Measurements from ENCODE around the gene INAVA. TPM values are rescaled to one million over a fixed set of nuclear protein-coding genes. Genes with fewer than 3 reads are reported as not detected.

Gene INAVA
- total and polyA plus RNA-seq, 10 of the 15 experiments (the other 5 are each of a cell fraction or from before 2014, with no cell fraction given): 3.6 to 15.4 (median 9.5) TPM

DNA sequence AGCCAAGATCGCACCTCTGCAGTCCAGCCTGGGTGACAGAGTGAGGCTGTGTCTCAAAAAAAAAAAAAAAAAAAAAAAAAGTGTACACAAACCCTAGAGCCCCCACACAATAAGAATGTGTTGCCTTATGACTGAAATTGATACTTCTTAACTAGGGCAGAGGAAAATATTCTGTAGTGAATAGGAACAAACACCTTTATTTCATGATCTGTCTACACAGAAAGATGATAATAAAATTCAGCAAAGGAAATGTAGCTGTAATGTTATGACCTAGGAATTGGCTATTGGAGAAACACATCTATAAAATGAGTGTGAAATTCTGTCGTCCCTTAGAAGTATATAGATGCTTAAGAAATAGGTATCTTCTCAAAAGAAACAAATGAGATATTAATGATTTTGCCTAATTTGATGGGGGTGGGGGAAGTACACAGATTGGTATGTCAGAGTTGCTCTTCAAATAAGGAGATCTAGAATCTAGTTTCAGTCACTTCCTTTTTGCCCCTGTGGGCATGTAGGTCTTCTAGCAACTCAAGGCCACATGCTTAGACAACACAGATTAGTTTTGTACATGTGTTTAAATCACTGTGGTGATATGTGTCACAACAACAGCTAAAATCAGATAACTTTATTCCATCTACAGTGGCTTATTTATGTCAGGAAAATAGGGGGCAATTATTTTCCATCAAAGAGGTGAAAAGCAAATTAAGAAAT lies 32.6 kb upstream of the INAVA start (continued):
- TF ChIP-seq, protein P1, sequence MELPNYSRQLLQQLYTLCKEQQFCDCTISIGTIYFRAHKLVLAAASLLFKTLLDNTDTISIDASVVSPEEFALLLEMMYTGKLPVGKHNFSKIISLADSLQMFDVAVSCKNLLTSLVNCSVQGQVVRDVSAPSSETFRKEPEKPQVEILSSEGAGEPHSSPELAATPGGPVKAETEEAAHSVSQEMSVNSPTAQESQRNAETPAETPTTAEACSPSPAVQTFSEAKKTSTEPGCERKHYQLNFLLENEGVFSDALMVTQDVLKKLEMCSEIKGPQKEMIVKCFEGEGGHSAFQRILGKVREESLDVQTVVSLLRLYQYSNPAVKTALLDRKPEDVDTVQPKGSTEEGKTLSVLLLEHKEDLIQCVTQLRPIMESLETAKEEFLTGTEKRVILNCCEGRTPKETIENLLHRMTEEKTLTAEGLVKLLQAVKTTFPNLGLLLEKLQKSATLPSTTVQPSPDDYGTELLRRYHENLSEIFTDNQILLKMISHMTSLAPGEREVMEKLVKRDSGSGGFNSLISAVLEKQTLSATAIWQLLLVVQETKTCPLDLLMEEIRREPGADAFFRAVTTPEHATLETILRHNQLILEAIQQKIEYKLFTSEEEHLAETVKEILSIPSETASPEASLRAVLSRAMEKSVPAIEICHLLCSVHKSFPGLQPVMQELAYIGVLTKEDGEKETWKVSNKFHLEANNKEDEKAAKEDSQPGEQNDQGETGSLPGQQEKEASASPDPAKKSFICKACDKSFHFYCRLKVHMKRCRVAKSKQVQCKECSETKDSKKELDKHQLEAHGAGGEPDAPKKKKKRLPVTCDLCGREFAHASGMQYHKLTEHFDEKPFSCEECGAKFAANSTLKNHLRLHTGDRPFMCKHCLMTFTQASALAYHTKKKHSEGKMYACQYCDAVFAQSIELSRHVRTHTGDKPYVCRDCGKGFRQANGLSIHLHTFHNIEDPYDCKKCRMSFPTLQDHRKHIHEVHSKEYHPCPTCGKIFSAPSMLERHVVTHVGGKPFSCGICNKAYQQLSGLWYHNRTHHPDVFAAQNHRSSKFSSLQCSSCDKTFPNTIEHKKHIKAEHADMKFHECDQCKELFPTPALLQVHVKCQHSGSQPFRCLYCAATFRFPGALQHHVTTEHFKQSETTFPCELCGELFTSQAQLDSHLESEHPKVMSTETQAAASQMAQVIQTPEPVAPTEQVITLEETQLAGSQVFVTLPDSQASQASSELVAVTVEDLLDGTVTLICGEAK (IDR thresholded peaks at IDR 0.05; ENCODE audit: borderline replicate concordance): peak; percentile 66; the same call in 1 of the 2 replicates
- TF ChIP-seq SMC3 (IDR thresholded peaks at IDR 0.05; ENCODE audit: borderline replicate concordance, low read length) (no peak), RBBP5 (conservative IDR thresholded peaks at IDR 0.05) (0 out of 2 replicates have a peak, but pooled peaks have one; percentile 37), EP300 (IDR thresholded peaks at IDR 0.05; ENCODE audit: borderline replicate concordance in 1 of 2, control insufficient read depth in 1 of 2, low read depth in 2 of 2, low read length in 2 of 2) (peak; percentile 36 to 37; a peak in 2 of 4 replicates), NFIC (IDR thresholded peaks at IDR 0.05; ENCODE audit: low read depth, low read length) (no peak), MXI1 (IDR thresholded peaks at IDR 0.05; ENCODE audit: low read depth, low read length) (0 out of 2 replicates have a peak, but pooled peaks have one; percentile 66), DPF2 (IDR thresholded peaks at IDR 0.05) (peak; percentile 43; the same call in 1 of the 2 replicates), NBN (IDR thresholded peaks at IDR 0.05) (peak; percentile 78), MEF2B (IDR thresholded peaks at IDR 0.05; ENCODE audit: partially characterized antibody, poor library complexity, severe bottlenecking) (peak; percentile 36), ATF7 (IDR thresholded peaks at IDR 0.05; ENCODE audit: low read depth) (peak; percentile 64), CHD2 (IDR thresholded peaks at IDR 0.05; ENCODE audit: borderline replicate concordance, low read depth, low read length) (no peak), CEBPB (IDR thresholded peaks at IDR 0.05; ENCODE audit: borderline replicate concordance in 1 of 2, low read depth in 2 of 2, low read length in 2 of 2) (no peak), JUND (IDR thresholded peaks at IDR 0.05; ENCODE audit: low read depth, low read length) (peak; percentile 70; the same call in 1 of the 2 replicates), JUNB (IDR thresholded peaks at IDR 0.05) (peak; percentile 64)
- TF ChIP-seq, protein P2, sequence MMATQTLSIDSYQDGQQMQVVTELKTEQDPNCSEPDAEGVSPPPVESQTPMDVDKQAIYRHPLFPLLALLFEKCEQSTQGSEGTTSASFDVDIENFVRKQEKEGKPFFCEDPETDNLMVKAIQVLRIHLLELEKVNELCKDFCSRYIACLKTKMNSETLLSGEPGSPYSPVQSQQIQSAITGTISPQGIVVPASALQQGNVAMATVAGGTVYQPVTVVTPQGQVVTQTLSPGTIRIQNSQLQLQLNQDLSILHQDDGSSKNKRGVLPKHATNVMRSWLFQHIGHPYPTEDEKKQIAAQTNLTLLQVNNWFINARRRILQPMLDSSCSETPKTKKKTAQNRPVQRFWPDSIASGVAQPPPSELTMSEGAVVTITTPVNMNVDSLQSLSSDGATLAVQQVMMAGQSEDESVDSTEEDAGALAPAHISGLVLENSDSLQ (IDR thresholded peaks at IDR 0.05): peak; percentile 82
- TF ChIP-seq, protein P3, sequence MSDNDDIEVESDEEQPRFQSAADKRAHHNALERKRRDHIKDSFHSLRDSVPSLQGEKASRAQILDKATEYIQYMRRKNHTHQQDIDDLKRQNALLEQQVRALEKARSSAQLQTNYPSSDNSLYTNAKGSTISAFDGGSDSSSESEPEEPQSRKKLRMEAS (IDR thresholded peaks at IDR 0.05; ENCODE audit: low read depth, low read length): no peak; the same call in 1 of the 2 replicates
- TF ChIP-seq, protein P4, sequence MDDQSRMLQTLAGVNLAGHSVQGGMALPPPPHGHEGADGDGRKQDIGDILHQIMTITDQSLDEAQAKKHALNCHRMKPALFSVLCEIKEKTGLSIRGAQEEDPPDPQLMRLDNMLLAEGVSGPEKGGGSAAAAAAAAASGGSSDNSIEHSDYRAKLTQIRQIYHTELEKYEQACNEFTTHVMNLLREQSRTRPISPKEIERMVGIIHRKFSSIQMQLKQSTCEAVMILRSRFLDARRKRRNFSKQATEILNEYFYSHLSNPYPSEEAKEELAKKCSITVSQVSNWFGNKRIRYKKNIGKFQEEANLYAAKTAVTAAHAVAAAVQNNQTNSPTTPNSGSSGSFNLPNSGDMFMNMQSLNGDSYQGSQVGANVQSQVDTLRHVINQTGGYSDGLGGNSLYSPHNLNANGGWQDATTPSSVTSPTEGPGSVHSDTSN (IDR thresholded peaks at IDR 0.05; ENCODE audit: insufficient replicate concordance, low read depth, low read length): no peak
- TF ChIP-seq, protein P5, sequence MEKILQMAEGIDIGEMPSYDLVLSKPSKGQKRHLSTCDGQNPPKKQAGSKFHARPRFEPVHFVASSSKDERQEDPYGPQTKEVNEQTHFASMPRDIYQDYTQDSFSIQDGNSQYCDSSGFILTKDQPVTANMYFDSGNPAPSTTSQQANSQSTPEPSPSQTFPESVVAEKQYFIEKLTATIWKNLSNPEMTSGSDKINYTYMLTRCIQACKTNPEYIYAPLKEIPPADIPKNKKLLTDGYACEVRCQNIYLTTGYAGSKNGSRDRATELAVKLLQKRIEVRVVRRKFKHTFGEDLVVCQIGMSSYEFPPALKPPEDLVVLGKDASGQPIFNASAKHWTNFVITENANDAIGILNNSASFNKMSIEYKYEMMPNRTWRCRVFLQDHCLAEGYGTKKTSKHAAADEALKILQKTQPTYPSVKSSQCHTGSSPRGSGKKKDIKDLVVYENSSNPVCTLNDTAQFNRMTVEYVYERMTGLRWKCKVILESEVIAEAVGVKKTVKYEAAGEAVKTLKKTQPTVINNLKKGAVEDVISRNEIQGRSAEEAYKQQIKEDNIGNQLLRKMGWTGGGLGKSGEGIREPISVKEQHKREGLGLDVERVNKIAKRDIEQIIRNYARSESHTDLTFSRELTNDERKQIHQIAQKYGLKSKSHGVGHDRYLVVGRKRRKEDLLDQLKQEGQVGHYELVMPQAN (conservative IDR thresholded peaks at IDR 0.05): no peak
- TF ChIP-seq, protein P6, sequence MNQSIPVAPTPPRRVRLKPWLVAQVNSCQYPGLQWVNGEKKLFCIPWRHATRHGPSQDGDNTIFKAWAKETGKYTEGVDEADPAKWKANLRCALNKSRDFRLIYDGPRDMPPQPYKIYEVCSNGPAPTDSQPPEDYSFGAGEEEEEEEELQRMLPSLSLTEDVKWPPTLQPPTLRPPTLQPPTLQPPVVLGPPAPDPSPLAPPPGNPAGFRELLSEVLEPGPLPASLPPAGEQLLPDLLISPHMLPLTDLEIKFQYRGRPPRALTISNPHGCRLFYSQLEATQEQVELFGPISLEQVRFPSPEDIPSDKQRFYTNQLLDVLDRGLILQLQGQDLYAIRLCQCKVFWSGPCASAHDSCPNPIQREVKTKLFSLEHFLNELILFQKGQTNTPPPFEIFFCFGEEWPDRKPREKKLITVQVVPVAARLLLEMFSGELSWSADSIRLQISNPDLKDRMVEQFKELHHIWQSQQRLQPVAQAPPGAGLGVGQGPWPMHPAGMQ (IDR thresholded peaks at IDR 0.05; ENCODE audit: borderline replicate concordance): no peak

Measured in GM12878 (cell line).